Esophagus muscularis mucosa (tissue), 4 donors: ENCODE measurements around the gene ZNF407. TPM values are rescaled to one million over a fixed set of nuclear protein-coding genes. Genes with fewer than 3 reads are reported as not detected.

Experiments used
- DNase-seq: peaks from one replicate; pipeline ENCODE4 v3.0.0-alpha.2; 2017; ENCODE audit errors: extremely low spot score
- H3K27ac ChIP-seq, 4 donors: fragments of 200-600 bp; sonication (generic); replicated peaks in 1 of 4; 1 replicate in 3 of 4; 2 replicates in 1 of 4; pipeline ENCODE4 v1.5.1; 2016 to 2019; ENCODE audit warnings: mild to moderate bottlenecking in 1 of 4
- H3K27me3 ChIP-seq, 4 donors: fragments of 200-600 bp; sonication (generic); one replicate each; pipeline versions ENCODE4 v1.5.1 to v1.6.0; 2016 to 2019
- H3K36me3 ChIP-seq, 4 donors: fragments of 200-600 bp; sonication (generic); one replicate each; pipeline ENCODE4 v1.5.1; 2016 to 2019
- H3K4me1 ChIP-seq, 4 donors: fragments of 200-600 bp; sonication (generic); one replicate each; pipeline ENCODE4 v1.5.1; 2016 to 2019
- H3K4me3 ChIP-seq, 4 donors: fragments of 200-600 bp; sonication (generic); 1 replicate in 2 of 4; 2 replicates in 2 of 4; pipeline ENCODE4 v1.5.1; 2016 to 2019; ENCODE audit warnings: mild to moderate bottlenecking in 4 of 4, moderate library complexity in 1 of 4
- H3K9me3 ChIP-seq, 4 donors: fragments of 200-600 bp; sonication (generic); 1 replicate in 3 of 4; 2 replicates in 1 of 4; pipeline ENCODE4 v1.5.1; 2016 to 2019
- CTCF ChIP-seq, 3 experiments: fragments of 200-600 bp in 2 of 3; fragments of 450-650 bp in 1 of 3; sonication (generic) in 2 of 3; IDR thresholded peaks; one replicate each; pipeline ENCODE4 v1.5.1; 2017 to 2019; ENCODE audit warnings: antibody characterized with exemption in 3 of 3, mild to moderate bottlenecking in 2 of 3, moderate library complexity in 1 of 3
- EP300 ChIP-seq: sonication (generic); formaldehyde crosslinking; IDR thresholded peaks from one replicate; pipeline ENCODE4 v1.6.1; 2017; ENCODE audit warnings: antibody characterized with exemption
- POLR2A ChIP-seq: fragments of 450-650 bp; IDR thresholded peaks from one replicate; pipeline ENCODE4 v1.6.1; 2017; ENCODE audit warnings: antibody characterized with exemption, moderate library complexity, mild to moderate bottlenecking, low read depth
- POLR2AphosphoS5 ChIP-seq, 2 donors: sonication (generic); formaldehyde crosslinking; IDR thresholded peaks; one replicate each; pipeline ENCODE4 v1.6.1; 2017; ENCODE audit warnings: antibody characterized with exemption in 2 of 2
- WGBS: methylation state at CpG from one replicate; pipeline ENCODE4 v1.1.5; 2018; 5-methylcytosine and 5-hydroxymethylcytosine counted together
- intact Hi-C: fragments of 100-400 bp; cut with DNase I; formaldehyde crosslinking; loops from one replicate; pipeline ENCODE4 v1.15.1; 2023
- total RNA-seq, 4 donors: library from RNA; depleted of rRNA; stranded (reverse); fragments of >200 nt; gene quantifications; one replicate each; pipeline versions ENCODE4 v1.1.0 to v1.2.1, GENCODE V29; 2016

The ZNF407 gene
- total RNA-seq, 4 donors from 2014 or later = 13.9 to 19.1 (median 17.2) TPM

GRCh38 chr18:74622072-74622471 is 24.4 kb downstream of the ZNF407 start:
- no peak for TF ChIP-seq POLR2AphosphoS5 (IDR thresholded peaks at IDR 0.05)
- no peak for TF ChIP-seq POLR2A
- TF ChIP-seq CTCF (IDR thresholded peaks at IDR 0.05) = no peak
- TF ChIP-seq EP300 = no peak
- no peak overlapping the region for H3K27ac ChIP-seq
- WGBS = 87% methylated on average over 9 of the region's 9 CpGs
- H3K9me3 ChIP-seq = no peaks in the 10 kb centered on the region
- no peak overlapping the region for H3K4me3 ChIP-seq
- DNase-seq = no peak
- intact Hi-C loops = no loop called here
- H3K36me3 ChIP-seq = no peaks in the 10 kb centered on the region
- no peaks in the 10 kb centered on the region for H3K27me3 ChIP-seq
- H3K4me1 ChIP-seq = peaks cover 0 to 7% (median 5%) of the 10 kb centered on the region in 4 donors

- no peak for DNase-seq
- intact Hi-C loops = no loop called here
- TF ChIP-seq CTCF (IDR thresholded peaks at IDR 0.05) (peak; percentile 24 to 47 (median 37)), EP300 (no peak)
- Histone ChIP-seq H3K36me3 (no peaks in the 10 kb centered on the region), H3K9me3 (no peaks in the 10 kb centered on the region), H3K4me1 (peaks cover 0 to 7% (median 5%) of the 10 kb centered on the region in 4 donors), H3K4me3 (no peak overlapping the region), H3K27ac (no peak overlapping the region), H3K27me3 (no peaks in the 10 kb centered on the region)
- WGBS = 67% methylated on average over 24 of the region's 24 CpGs
Observed at GRCh38 chr18:74623047-74623816, 25.6 kb downstream of the ZNF407 start.

GRCh38 chr18:74624466-74624865 is 26.8 kb downstream of the ZNF407 start:
- intact Hi-C loops = no loop called here
- H3K27me3 ChIP-seq = no peaks in the 10 kb centered on the region
- no peak overlapping the region for H3K27ac ChIP-seq
- H3K4me3 ChIP-seq = no peak overlapping the region
- no peaks in the 10 kb centered on the region for H3K36me3 ChIP-seq
- no peak for DNase-seq
- no peaks in the 10 kb centered on the region for H3K9me3 ChIP-seq
- WGBS = 89% methylated on average over 8 of the region's 8 CpGs
- TF ChIP-seq EP300 = no peak
- no peak for TF ChIP-seq POLR2AphosphoS5 (IDR thresholded peaks at IDR 0.05)
- TF ChIP-seq CTCF (IDR thresholded peaks at IDR 0.05) = no peak
- TF ChIP-seq POLR2A = no peak
- H3K4me1 ChIP-seq = peaks cover 0 to 7% (median 5%) of the 10 kb centered on the region in 4 donors

GRCh38 chr18:74625157-74625556 is 27.5 kb downstream of the ZNF407 start:
- DNase-seq = no peak
- TF ChIP-seq POLR2A (no peak), CTCF (IDR thresholded peaks at IDR 0.05) (no peak), EP300 (no peak), POLR2AphosphoS5 (IDR thresholded peaks at IDR 0.05) (no peak)
- Histone ChIP-seq H3K27me3 (no peaks in the 10 kb centered on the region), H3K36me3 (no peaks in the 10 kb centered on the region), H3K27ac (no peak overlapping the region), H3K9me3 (no peaks in the 10 kb centered on the region), H3K4me3 (no peak overlapping the region), H3K4me1 (peaks cover 0 to 7% (median 5%) of the 10 kb centered on the region in 4 donors)
- 85% methylated on average over 5 of the region's 5 CpGs for WGBS
- intact Hi-C loops = no loop called here
